ENCODE results near the gene VPS37D. TPM values are rescaled to one million over a fixed set of nuclear protein-coding genes. Genes with fewer than 3 reads are reported as not detected.

VPS37D gene
- total RNA-seq, 1 donor from 2014 or later = 2.4 TPM

GRCh38 chr7:73622909-73623797, 44.5 kb upstream of the VPS37D start:
- TF ChIP-seq, protein P1, sequence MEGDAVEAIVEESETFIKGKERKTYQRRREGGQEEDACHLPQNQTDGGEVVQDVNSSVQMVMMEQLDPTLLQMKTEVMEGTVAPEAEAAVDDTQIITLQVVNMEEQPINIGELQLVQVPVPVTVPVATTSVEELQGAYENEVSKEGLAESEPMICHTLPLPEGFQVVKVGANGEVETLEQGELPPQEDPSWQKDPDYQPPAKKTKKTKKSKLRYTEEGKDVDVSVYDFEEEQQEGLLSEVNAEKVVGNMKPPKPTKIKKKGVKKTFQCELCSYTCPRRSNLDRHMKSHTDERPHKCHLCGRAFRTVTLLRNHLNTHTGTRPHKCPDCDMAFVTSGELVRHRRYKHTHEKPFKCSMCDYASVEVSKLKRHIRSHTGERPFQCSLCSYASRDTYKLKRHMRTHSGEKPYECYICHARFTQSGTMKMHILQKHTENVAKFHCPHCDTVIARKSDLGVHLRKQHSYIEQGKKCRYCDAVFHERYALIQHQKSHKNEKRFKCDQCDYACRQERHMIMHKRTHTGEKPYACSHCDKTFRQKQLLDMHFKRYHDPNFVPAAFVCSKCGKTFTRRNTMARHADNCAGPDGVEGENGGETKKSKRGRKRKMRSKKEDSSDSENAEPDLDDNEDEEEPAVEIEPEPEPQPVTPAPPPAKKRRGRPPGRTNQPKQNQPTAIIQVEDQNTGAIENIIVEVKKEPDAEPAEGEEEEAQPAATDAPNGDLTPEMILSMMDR (IDR thresholded peaks at IDR 0.05; ENCODE audit: insufficient read depth, low read length, severe bottlenecking) = no peak
- Histone ChIP-seq H3K27me3 (ENCODE audit: control insufficient read depth, insufficient read depth, low read length) (peaks cover 22% of the 10 kb centered on the region), H3K36me3 (ENCODE audit: control insufficient read depth, insufficient read depth, low read length) (no peaks in the 10 kb centered on the region), H3K4me3 (ENCODE audit: low read depth, low read length) (no peak overlapping the region)
- DNase-seq (ENCODE audit: low read depth) (no peak), FAIRE-seq (no peak)

DNA sequence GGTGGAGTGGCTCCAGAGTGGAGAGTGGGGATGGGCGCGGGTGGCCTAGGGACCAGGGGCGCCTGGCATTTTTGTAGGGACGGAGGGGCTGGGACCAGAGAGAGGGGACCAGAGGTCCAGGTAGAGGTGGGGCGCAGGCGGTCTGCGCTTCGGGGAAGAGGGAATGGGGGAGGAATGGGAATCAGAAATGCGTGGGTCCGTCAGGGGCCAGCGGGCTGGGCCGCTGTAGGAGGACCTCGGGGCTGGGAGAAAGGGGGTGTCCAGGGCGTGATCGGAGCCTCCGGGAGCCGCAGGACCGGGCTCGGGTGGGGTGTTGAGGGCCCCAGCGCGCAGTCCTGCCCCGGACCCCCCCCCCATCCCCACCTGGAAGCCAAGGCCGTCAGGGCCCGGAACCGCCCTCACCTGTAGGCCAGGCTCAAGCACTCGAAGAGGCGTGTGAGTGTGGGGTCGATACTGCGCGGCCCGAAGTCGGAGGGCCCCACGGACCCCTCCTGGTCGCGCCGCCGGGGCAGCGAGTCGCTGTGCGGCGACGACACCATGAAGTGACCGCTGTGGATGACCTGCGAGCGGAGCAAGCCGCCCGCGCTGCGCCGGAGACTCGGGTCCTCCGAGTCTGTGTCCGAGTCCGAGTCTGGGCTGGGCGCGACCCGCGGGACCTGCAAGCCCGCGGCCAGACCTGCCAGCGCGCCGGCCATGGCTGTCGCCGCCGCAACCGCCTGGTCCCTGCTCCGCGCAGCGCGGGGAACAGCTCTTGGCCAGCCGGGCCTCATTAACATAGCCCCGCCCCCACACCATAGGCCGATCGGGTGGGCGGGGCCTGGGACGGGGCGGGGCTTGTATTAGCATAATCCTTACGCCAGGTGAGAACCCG, 43.6 kb upstream of the VPS37D start, which contains the start of gene MLXIPL:
Gene MLXIPL, minus strand, starts transcription at position 725 of the 871 bp plus-strand sequence. Its CDS starts 30 bp downstream, at position 695.
- FAIRE-seq = no peak
- TF ChIP-seq, protein P1 (IDR thresholded peaks at IDR 0.05; ENCODE audit: insufficient read depth, low read length, severe bottlenecking) = no peak
- peak; percentile 51 for DNase-seq (ENCODE audit: low read depth)
- Histone ChIP-seq H3K36me3 (ENCODE audit: control insufficient read depth, insufficient read depth, low read length) (no peaks in the 10 kb centered on the region), H3K4me3 (ENCODE audit: low read depth, low read length) (peak within 1 kb of the TSS; percentile 41), H3K27me3 (ENCODE audit: control insufficient read depth, insufficient read depth, low read length) (peaks cover 28% of the 10 kb centered on the region)

GRCh38 chr7:73624669-73625001, 43.0 kb upstream of the VPS37D start:
- TF ChIP-seq, protein P1 (IDR thresholded peaks at IDR 0.05; ENCODE audit: insufficient read depth, low read length, severe bottlenecking) = no peak
- FAIRE-seq = no peak
- no peak overlapping the region for H3K4me3 ChIP-seq (ENCODE audit: low read depth, low read length)

GRCh38 chr7:73625276-73625675, 42.4 kb upstream of the VPS37D start:
- TF ChIP-seq, protein P1 (IDR thresholded peaks at IDR 0.05; ENCODE audit: insufficient read depth, low read length, severe bottlenecking) = no peak
- H3K4me3 ChIP-seq (ENCODE audit: low read depth, low read length) = no peak overlapping the region
- H3K36me3 ChIP-seq (ENCODE audit: control insufficient read depth, insufficient read depth, low read length) = no peaks in the 10 kb centered on the region
- DNase-seq (ENCODE audit: low read depth) (no peak), FAIRE-seq (no peak)
- peaks cover 28% of the 10 kb centered on the region for H3K27me3 ChIP-seq (ENCODE audit: control insufficient read depth, insufficient read depth, low read length)

More at GRCh38 chr7:73624669-73625001, 43.0 kb upstream of the VPS37D start:
- Histone ChIP-seq H3K36me3 (ENCODE audit: control insufficient read depth, insufficient read depth, low read length) (no peaks in the 10 kb centered on the region), H3K27me3 (ENCODE audit: control insufficient read depth, insufficient read depth, low read length) (peaks cover 28% of the 10 kb centered on the region)
- DNase-seq (ENCODE audit: low read depth) = no peak

DNA sequence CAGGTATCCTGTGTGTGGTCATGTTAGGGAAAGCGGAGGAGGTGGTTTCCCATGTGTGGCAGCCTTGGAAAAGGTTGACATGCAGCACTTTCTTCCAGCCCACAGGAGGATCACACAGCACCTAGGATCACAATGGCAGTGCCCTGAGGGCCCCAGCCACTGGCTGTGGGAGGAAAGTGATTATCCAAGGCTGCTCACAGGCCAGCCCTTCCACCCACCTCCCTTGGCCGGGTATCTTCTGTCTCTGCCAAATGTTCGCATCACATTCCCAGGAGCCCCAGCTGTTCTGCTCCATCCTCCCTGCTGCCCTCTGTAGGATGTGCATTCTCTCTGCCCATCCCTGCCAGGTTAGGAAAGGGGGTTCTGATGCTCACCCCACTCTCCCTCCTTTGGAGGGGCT, 40.8 kb upstream of the VPS37D start:
- Histone ChIP-seq H3K36me3 (ENCODE audit: control insufficient read depth, insufficient read depth, low read length) (no peaks in the 10 kb centered on the region), H3K27me3 (ENCODE audit: control insufficient read depth, insufficient read depth, low read length) (peaks cover 26% of the 10 kb centered on the region), H3K4me3 (ENCODE audit: low read depth, low read length) (no peak overlapping the region)
- TF ChIP-seq, protein P1 (IDR thresholded peaks at IDR 0.05; ENCODE audit: insufficient read depth, low read length, severe bottlenecking) = peak; percentile 25
- no peak for FAIRE-seq
- peak; percentile 30 for DNase-seq (ENCODE audit: low read depth)

Measured in bronchial epithelial cell (primary cell).